Activated T-helper 2 cell treated with anti-CD3 and anti-CD28 coated beads, Interferon-gamma antibody, Interleukin-2, Interleukin-4, amounts not matched to agents 10 μg/mL and 5 μg/mL and 100 μg/mL, durations not matched to agents 14 hours and 24 hours and 36 hours (primary cell): ENCODE measurements around the gene ZGRF1. TPM values are rescaled to one million over a fixed set of nuclear protein-coding genes. Genes with fewer than 3 reads are reported as not detected.
"Not testable (repeated sequence)": the region's sequence is repeated elsewhere in the genome, so short reads cannot be mapped to it uniquely, and the experiment has no call there.

Experiments
- DNase-seq: peaks from one replicate; pipeline ENCODE4 v3.0.0; 2021; ENCODE audit warnings: low spot score
- H3K27ac Mint-ChIP-seq: one replicate; pipeline ENCODE4 v1.8.0; 2021; ENCODE audit warnings: mixed read lengths
- H3K27me3 Mint-ChIP-seq: one replicate; pipeline ENCODE4 v1.8.0; 2021; ENCODE audit warnings: low read depth, mixed read lengths
- H3K36me3 Mint-ChIP-seq: one replicate; pipeline ENCODE4 v1.8.0; 2021; ENCODE audit warnings: low read depth, mixed read lengths
- H3K4me1 Mint-ChIP-seq: one replicate; pipeline ENCODE4 v1.8.0; 2021; ENCODE audit warnings: low read depth, mixed read lengths
- H3K4me3 Mint-ChIP-seq: one replicate; pipeline ENCODE4 v1.8.0; 2021; ENCODE audit warnings: low read depth, mild to moderate bottlenecking, moderate library complexity, mixed read lengths
- H3K9me3 Mint-ChIP-seq: one replicate; pipeline ENCODE4 v1.8.0; 2021; ENCODE audit warnings: mixed read lengths
- intact Hi-C: fragments of 100-400 bp; cut with micrococcal nuclease; formaldehyde crosslinking; loops from one replicate; pipeline ENCODE4 v1.15.1; 2023
- total RNA-seq: library from RNA; stranded (reverse); gene quantifications from 2 replicates; pipeline ENCODE4 v1.2.3, GENCODE V29; 2022

Gene ZGRF1
- total RNA-seq, 1 donor from 2014 or later: 30.0 TPM

DNA sequence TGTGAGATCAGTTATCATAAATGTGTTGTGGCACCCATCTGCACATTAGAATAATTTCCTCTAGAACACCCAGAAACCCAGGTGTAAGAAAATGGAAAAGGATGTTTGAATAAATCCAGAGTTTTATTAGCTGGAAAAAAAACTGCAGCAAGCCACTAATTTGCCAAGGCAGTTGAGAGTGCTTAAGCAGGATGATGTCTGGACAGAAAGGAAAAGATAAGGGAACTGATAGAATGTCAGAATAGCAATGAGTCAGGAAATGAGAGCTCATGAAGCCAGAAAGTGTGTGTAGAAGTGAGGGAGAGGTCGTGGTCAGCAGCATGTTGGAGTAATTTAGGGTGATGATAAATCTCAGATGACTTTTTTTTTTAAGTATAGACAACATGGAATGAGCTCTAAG lies 105.6 kb downstream of the ZGRF1 start:
- Mint-ChIP-seq H3K4me3 (no peak overlapping the region), H3K27me3 (peaks cover 23% of the 10 kb centered on the region), H3K4me1 (no peaks in the 10 kb centered on the region), H3K27ac (no peak overlapping the region), H3K9me3 (no peaks in the 10 kb centered on the region), H3K36me3 (no peaks in the 10 kb centered on the region)
- intact Hi-C loops: no loop called here
- no peak for DNase-seq

DNA sequence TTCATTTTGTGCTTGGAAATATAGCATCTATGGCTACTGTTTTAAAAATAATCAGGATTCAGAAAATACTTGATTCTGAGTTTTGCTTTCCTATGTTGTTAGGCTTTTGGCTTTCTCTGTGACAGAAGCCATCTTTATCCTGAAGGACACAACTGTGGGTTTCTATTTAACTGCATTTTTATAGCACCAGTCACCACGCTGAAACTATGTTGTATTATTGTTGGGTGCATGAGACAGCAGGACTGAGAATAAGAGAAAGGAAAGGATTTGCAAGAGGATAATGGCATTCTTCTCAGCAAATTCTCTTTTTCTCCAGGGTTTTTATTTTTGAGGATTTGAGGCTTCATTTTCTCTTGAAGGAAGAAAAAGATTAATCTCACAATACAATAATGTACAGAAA lies 110.6 kb downstream of the ZGRF1 start:
- H3K27me3 Mint-ChIP-seq: peaks cover 57% of the 10 kb centered on the region

DNA sequence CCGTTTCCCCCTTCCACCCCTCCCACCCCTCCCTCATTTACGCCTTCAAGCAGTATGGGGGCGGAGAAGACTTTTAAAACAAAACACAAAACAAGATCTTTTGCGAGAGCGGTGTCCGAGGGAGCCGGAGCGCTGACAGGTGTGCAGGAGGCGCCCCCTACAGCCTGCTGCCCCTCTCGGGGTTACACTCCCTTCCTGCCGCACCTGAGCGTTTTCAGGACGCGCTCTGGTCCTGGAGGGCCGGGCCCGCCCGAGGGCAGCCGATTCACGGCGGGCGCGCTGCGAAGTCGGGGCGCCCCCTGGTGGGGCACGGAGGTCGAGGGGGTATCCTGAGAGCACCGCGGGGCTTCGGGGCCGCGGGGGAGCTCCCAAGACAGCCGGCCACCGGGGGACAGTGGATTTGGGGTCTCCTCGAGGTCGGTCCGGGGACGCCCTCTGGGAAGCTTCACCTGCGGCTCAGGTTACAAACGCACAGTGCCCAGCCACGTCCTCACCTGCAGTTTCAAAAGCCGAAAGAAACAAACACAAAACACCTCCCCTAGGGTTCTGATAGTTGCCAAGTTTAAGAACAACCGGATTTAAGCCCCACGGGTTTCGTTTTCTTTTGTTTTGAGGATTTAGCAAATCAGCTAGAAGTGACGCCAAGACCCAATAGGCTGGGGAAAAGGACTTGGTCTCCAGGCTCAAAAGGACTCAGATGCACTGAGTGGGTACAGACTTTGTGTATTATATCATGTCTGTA lies 112.8 kb downstream of the ZGRF1 start:
- H3K27ac Mint-ChIP-seq: no peak overlapping the region
- peaks cover 75% of the 10 kb centered on the region for H3K27me3 Mint-ChIP-seq

More for the DNA sequence above, 110.6 kb downstream of the ZGRF1 start:
- H3K9me3 Mint-ChIP-seq: no peaks in the 10 kb centered on the region
- no peak overlapping the region for H3K4me3 Mint-ChIP-seq
- H3K36me3 Mint-ChIP-seq: no peaks in the 10 kb centered on the region
- intact Hi-C loops: loop anchor here (10.0 kb wide), 1 partner anchor 239 kb away; no protein-coding TSS in a partner anchor
- peaks cover 9% of the 10 kb centered on the region for H3K4me1 Mint-ChIP-seq
- DNase-seq: no peak
- no peak overlapping the region for H3K27ac Mint-ChIP-seq

DNA sequence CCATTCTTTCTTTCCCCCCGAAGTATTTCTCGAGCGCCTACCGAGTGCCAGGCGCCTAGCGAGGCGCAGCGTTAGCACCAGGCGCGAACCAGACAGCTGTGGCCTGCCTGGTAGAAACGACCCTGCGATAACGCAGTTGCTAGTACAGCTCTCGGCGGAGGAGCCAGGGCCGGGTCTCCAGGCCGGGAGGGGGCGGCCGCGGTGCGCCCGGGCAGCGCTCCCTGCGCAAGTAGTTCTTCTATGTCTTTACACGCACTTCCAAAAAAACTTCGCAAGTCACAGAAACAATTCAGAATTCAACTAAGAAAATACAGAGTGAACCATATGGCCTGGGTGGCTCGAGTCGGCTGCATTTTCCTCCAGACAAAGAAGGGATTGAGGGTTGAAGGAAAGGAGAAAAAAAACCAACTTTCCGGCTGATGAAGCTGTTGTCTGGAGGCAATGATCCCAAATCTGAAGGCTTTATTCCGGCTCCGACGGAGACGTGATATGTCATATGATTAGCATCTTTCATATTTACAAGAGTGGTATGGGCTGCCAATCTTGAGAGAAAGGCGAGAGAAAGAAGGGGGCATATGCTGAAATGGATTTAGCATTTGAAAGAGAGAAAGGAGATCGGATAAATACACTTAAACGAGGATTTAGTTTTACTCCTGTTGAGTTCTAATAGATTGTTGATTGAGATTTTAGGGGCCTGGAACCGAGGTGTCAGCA lies 113.5 kb downstream of the ZGRF1 start:
- Mint-ChIP-seq H3K9me3 (no peaks in the 10 kb centered on the region), H3K27me3 (peaks cover 83% of the 10 kb centered on the region), H3K4me1 (peaks cover 24% of the 10 kb centered on the region), H3K4me3 (peak overlapping the region; percentile 79), H3K36me3 (no peaks in the 10 kb centered on the region), H3K27ac (no peak overlapping the region)
- peak; percentile 22 for DNase-seq
- intact Hi-C loops: loop anchor here (1.0 to 10.0 kb wide), 5 partner anchors 8 to 426 kb away; no protein-coding TSS in a partner anchor

More for the DNA sequence above, 112.8 kb downstream of the ZGRF1 start:
- peak; percentile 68 for DNase-seq
- intact Hi-C loops: loop anchor here (1.0 to 10.0 kb wide), 6 partner anchors 9 to 449 kb away; no protein-coding TSS in a partner anchor
- no peaks in the 10 kb centered on the region for H3K9me3 Mint-ChIP-seq
- peaks cover 20% of the 10 kb centered on the region for H3K4me1 Mint-ChIP-seq
- H3K36me3 Mint-ChIP-seq: no peaks in the 10 kb centered on the region
- H3K4me3 Mint-ChIP-seq: peak overlapping the region; percentile 79

DNA sequence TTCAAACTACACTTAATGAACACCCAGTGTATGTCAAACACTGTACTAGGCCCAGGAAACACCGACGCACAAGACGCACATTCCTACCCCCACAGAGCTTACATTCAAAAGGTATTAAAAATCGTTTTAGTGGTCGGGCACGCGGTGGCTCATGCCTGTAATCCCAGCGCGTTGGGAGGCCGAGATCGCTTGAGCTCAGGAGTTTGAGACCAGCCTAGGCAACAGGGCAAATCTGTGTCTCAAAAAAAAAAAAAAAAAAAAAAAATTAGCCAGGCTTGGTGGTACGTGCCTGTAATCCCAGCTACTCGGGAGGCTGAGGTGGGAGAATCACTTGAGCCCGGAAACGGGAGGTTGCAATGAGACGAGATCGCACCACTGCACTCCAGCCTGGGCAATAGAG lies 114.3 kb downstream of the ZGRF1 start:
- H3K9me3 Mint-ChIP-seq, DNase-seq, H3K36me3 Mint-ChIP-seq: not testable (repeated sequence)

DNA sequence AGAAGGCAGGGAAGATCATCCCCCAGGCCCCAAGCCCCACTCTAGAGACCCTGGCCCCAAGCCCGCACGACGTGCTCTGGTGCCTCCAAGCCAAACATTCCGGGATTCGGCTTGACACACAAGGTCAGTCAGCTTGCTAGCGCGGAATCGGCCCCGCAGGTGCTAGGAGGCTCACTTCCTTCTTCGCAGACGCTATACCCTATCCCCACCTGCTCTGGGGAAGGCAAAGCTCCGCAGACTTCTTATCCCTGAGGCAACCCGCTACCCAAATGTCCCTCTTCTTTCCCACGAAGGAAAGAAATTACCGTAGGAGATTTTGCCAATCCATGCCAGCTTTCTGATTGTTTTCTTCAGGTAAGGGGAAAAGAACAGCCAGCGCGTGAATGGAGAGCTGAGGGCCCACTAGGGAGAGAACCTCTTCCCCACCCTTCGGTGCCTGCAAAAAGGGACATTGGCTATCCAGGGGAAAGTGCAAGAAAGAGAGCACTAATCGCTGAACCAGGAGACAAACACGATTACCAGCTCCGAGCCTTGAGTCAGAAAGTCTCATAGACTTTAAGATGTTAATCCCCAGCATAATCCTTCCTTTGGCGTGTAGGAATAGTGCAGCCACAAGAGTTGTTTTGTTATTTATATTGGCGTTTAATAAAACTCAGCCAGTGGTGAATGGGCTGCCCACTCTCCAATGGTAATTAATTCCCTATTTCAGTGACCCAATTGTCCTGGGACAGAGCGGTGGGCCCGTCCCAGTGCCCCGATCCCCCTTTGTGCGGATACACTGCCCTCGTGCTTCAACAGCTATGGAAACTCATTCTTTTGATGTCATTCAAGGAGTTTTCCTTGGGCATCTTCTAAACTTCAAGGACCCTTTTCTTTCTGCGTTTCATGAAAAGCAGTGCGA lies 115.3 kb downstream of the ZGRF1 start:
- Mint-ChIP-seq H3K36me3 (no peaks in the 10 kb centered on the region), H3K27ac (no peak overlapping the region), H3K4me3 (peak overlapping the region; percentile 53), H3K27me3 (peaks cover 86% of the 10 kb centered on the region), H3K4me1 (peaks cover 39% of the 10 kb centered on the region), H3K9me3 (no peaks in the 10 kb centered on the region)
- intact Hi-C loops: loop anchor here (5.0 to 10.0 kb wide), 2 partner anchors 243 to 424 kb away; no protein-coding TSS in a partner anchor
- no peak for DNase-seq

More for the DNA sequence above, 114.3 kb downstream of the ZGRF1 start:
- intact Hi-C loops: loop anchor here (5.0 to 10.0 kb wide), 2 partner anchors 242 to 425 kb away; no protein-coding TSS in a partner anchor
- peak overlapping the region; percentile 17 for H3K4me3 Mint-ChIP-seq
- H3K4me1 Mint-ChIP-seq: peaks cover 31% of the 10 kb centered on the region
- H3K27me3 Mint-ChIP-seq: peaks cover 84% of the 10 kb centered on the region
- H3K27ac Mint-ChIP-seq: not testable (repeated sequence)

DNA sequence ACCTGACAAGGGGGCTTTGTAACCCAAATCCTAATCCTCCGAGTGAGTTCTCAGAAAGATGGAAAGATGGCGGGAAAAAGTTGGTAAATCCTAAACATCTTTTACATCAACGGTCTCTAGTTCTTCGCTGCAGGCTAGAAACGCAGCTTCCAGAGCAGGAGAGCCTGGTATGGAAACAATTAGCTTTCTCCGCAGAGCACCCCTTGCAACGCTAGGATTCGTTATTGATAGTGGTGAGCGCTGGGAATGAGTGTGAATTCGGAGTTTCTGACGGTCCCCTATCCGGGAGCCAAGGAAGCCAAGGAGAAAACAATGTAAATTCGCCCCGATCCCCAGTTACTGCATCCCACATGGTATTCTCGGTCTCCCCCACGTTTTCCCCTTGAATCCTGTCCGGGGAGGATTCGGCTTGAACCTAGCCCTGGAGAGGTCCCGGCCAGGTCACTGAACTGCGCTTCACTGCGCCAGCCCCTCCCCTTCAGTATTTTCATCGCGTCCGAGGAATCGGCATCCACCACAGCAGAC lies 116.0 kb downstream of the ZGRF1 start:
- H3K36me3 Mint-ChIP-seq: no peaks in the 10 kb centered on the region
- DNase-seq: no peak
- H3K4me3 Mint-ChIP-seq: peak overlapping the region; percentile 53
- H3K27ac Mint-ChIP-seq: no peak overlapping the region
- peaks cover 86% of the 10 kb centered on the region for H3K27me3 Mint-ChIP-seq
- intact Hi-C loops: loop anchor here (5.0 to 10.0 kb wide), 2 partner anchors 244 to 423 kb away; no protein-coding TSS in a partner anchor
- peaks cover 44% of the 10 kb centered on the region for H3K4me1 Mint-ChIP-seq
- H3K9me3 Mint-ChIP-seq: no peaks in the 10 kb centered on the region

DNA sequence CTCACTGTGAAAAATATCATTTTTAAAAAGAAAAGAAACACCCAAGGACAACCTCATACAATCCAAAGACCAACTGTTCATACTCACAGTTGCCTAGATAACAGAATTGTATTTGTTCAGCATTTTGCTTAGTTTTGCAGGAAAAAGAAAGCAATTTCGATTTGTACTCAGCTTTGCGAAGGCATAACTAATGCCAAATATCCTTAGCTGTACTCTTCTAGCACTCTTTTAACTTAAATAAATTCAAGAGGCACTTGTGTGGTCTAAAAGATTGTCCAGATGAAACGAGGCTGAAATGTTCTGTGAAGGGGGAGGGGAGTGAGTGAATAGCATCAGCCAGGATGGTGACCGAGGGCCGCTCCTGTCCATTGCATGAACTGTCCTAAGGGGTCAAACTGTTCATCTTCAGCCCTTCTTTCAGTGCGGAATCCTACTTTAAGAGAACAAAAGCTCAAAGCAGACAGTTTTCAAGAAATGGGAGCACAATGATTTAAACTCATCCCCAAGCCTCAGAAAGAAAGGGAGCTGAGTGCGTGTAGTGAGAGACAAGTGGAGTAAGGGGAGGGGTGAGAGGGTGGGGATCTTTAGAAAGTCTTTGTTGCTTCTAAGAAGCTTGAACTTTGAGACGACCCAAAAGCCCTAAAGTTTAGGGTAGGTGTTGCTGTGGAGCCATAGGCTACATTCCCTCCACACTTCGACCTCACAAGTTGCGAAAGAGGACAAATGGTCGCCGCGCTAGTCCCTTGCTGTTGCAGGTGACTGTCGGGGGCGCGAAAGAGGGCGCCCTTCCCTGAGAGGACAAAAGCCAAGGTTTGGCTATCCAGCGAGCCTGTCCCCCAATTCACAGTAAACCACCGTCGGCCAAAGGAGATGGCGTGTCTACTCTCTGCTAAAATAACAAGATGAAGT lies 116.8 kb downstream of the ZGRF1 start:
- intact Hi-C loops: loop anchor here (5.0 to 10.0 kb wide), 4 partner anchors 233 to 423 kb away; partner anchors contain the start of genes AP1AR and TIFA
- H3K4me3 Mint-ChIP-seq: no peak overlapping the region
- no peak for DNase-seq
- peaks cover 46% of the 10 kb centered on the region for H3K4me1 Mint-ChIP-seq
- no peaks in the 10 kb centered on the region for H3K36me3 Mint-ChIP-seq
- no peaks in the 10 kb centered on the region for H3K9me3 Mint-ChIP-seq
- H3K27ac Mint-ChIP-seq: no peak overlapping the region
- peaks cover 84% of the 10 kb centered on the region for H3K27me3 Mint-ChIP-seq

DNA sequence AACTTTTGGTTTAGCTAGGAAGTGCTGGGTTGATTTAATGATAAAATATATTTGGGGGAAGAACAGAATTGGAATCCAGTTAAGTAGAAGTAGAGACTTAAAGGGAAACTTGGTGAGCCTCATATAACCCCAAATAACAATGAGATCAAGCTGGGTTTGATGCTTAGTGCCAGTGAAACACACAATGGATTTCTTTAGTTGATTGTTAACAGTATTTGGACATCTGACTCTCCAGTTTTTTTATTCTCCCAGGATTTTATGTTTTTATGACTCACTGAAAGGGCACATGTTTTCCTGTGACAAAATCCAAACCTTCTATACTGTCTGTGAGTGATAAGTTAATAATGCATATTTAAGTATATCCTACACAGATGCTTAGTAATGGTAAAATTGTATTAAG lies 118.0 kb downstream of the ZGRF1 start:
- H3K4me3 Mint-ChIP-seq: no peak overlapping the region
- intact Hi-C loops: loop anchor here (5.0 kb wide), 2 partner anchors 231 to 286 kb away; partner anchors contain the start of genes AP1AR and TIFA
- no peak overlapping the region for H3K27ac Mint-ChIP-seq
- H3K4me1 Mint-ChIP-seq: peaks cover 55% of the 10 kb centered on the region
- H3K9me3 Mint-ChIP-seq: no peaks in the 10 kb centered on the region
- peaks cover 87% of the 10 kb centered on the region for H3K27me3 Mint-ChIP-seq
- no peak for DNase-seq
- no peaks in the 10 kb centered on the region for H3K36me3 Mint-ChIP-seq

DNA sequence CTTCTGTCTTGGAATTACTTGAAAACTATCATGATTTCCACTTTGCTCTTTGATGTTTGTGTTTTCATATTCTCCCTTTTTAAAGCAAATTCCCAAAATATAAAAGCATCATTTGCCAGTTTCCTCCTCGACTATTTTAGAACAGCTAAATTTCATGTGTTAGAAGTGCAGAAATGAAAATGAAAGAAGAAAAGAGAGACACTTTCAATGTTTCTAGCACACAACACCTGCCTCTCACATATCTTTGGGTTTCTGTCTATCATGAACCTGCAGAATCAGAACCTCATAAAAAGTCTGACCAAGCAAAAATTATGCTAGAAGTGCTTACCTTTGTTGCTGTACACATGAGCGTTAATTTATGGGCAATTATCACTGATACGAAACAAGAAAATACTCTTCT lies 118.8 kb downstream of the ZGRF1 start:
- Mint-ChIP-seq H3K27ac (no peak overlapping the region), H3K4me1 (peaks cover 50% of the 10 kb centered on the region), H3K4me3 (peak overlapping the region; percentile 64), H3K27me3 (peaks cover 88% of the 10 kb centered on the region), H3K9me3 (no peaks in the 10 kb centered on the region), H3K36me3 (no peaks in the 10 kb centered on the region)
- intact Hi-C loops: loop anchor here (5.0 kb wide), 2 partner anchors 231 to 286 kb away; partner anchors contain the start of genes AP1AR and TIFA
- no peak for DNase-seq

DNA sequence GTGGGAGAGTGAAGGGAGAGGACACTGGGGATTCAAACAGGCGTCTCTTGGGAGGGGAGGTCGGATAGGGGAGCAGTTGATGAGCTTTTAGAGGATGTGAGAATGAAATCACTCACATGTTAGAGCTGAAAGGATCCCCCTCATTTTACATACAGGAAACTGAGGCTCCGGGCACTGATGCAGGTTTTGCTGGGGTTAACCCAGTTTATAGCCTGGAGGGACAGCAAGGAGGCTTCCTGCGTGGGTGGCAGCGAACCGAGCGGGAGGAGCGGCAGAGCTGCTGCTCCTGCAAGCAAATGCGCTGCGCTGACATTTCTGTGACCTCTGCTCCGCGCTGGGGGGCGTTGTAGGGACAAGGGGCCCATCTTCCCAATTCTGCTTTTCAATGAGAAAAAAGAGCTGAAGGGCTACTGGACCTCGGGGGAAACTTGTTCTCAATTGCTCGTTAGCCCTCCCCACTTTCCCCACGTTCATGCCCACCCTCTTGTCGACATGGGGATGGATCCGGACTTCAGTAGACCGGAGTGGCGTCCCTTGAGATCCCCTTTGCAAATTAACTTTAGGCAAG lies 119.6 kb downstream of the ZGRF1 start:
- H3K4me1 Mint-ChIP-seq: peaks cover 46% of the 10 kb centered on the region
- no peak for DNase-seq
- intact Hi-C loops: loop anchor here (5.0 kb wide), 2 partner anchors 230 to 285 kb away; partner anchors contain the start of genes AP1AR and TIFA
- peaks cover 88% of the 10 kb centered on the region for H3K27me3 Mint-ChIP-seq
- H3K36me3 Mint-ChIP-seq: no peaks in the 10 kb centered on the region
- no peaks in the 10 kb centered on the region for H3K9me3 Mint-ChIP-seq
- peak overlapping the region; percentile 64 for H3K4me3 Mint-ChIP-seq
- no peak overlapping the region for H3K27ac Mint-ChIP-seq
